Epithelial cell of proximal tubule (primary cell): Measurements from ENCODE around the gene GPR141. TPM values are rescaled to one million over a fixed set of nuclear protein-coding genes. Genes with fewer than 3 reads are reported as not detected.

Experiments used
- DNase-seq: peaks from one replicate; pipeline ENCODE4 v3.0.0-alpha.2; 2011; ENCODE audit warnings: low read depth
- H3K4me3 ChIP-seq: 2 replicates; pipeline ENCODE4 v1.5.1; 2011; ENCODE audit warnings: low read depth, mild to moderate bottlenecking, low read length
- total RNA-seq: library from RNA; depleted of rRNA; stranded (reverse); fragments of >200 nt; gene quantifications from 2 replicates; pipeline ENCODE4 v1.2.3, GENCODE V29; 2015
- TF ChIP-seq, protein P1 (sequence below): conservative IDR thresholded peaks from 2 replicates; pipeline ENCODE4 v1.5.1; 2012; ENCODE audit warnings: low read depth, mild to moderate bottlenecking, low read length

The GPR141 gene
- total RNA-seq, 1 donor from 2014 or later = not detected

DNA sequence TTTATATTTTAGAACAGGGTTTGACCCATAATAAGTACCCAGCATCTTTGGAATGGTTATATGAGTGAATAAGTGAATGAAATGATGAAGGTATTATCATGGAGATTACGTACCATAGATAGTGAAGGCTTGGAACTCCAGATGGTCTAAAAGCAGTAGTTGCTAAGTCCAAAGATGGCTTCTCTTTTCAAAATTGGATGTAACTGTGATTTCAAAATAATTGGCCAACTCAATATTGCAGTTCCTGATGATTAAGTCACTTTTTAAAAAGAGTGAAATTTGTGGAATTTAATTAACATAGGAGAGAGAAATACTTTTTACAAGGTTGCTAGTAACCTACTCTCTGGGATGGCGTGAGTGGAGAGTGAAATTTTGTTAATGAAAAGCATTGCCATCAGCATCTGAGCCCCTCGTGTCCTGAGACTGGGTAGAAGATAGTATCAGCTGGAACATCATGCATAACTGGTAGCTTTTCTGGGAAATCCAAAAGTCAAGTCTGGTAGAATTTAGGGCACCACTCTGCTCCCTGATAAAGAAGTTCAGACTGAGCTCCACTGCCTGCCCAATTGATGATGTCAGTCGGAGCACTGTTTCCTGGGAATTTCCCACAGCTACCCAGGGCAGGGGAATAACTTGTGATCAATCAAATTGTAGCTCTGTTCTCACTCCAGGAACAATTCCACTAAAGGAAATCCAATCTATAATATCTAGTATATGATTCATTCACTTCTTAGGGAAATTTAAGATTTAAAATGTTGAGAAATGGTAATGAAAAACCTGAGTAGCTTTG lies 3.2 kb downstream of the GPR141 start:
- TF ChIP-seq, protein P1, sequence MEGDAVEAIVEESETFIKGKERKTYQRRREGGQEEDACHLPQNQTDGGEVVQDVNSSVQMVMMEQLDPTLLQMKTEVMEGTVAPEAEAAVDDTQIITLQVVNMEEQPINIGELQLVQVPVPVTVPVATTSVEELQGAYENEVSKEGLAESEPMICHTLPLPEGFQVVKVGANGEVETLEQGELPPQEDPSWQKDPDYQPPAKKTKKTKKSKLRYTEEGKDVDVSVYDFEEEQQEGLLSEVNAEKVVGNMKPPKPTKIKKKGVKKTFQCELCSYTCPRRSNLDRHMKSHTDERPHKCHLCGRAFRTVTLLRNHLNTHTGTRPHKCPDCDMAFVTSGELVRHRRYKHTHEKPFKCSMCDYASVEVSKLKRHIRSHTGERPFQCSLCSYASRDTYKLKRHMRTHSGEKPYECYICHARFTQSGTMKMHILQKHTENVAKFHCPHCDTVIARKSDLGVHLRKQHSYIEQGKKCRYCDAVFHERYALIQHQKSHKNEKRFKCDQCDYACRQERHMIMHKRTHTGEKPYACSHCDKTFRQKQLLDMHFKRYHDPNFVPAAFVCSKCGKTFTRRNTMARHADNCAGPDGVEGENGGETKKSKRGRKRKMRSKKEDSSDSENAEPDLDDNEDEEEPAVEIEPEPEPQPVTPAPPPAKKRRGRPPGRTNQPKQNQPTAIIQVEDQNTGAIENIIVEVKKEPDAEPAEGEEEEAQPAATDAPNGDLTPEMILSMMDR = no peak
- H3K4me3 ChIP-seq = no peak overlapping the region

DNA sequence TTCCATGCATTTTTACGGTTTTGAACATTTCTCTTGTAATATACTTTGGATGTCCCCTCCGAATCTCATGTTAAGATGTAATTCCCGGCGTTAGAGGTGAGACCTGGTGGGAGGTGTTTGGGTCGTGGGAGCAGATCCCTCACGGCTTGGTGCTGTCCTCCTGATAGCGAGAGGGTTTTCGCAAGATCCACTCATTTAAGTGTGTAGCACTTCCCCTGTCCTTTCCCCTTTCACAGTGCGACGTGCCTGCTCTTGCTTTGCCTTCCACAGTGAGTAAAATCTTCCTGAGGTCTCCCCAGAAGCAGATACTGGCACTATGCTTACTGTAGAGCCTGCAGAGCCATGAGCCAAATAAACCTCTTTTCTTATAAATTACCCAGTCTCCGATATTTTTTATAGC lies 6.6 kb downstream of the GPR141 start:
- DNase-seq = no peak
- TF ChIP-seq, protein P1 = no peak
- no peak overlapping the region for H3K4me3 ChIP-seq

More for the DNA sequence above, 3.2 kb downstream of the GPR141 start:
- DNase-seq = no peak

DNA sequence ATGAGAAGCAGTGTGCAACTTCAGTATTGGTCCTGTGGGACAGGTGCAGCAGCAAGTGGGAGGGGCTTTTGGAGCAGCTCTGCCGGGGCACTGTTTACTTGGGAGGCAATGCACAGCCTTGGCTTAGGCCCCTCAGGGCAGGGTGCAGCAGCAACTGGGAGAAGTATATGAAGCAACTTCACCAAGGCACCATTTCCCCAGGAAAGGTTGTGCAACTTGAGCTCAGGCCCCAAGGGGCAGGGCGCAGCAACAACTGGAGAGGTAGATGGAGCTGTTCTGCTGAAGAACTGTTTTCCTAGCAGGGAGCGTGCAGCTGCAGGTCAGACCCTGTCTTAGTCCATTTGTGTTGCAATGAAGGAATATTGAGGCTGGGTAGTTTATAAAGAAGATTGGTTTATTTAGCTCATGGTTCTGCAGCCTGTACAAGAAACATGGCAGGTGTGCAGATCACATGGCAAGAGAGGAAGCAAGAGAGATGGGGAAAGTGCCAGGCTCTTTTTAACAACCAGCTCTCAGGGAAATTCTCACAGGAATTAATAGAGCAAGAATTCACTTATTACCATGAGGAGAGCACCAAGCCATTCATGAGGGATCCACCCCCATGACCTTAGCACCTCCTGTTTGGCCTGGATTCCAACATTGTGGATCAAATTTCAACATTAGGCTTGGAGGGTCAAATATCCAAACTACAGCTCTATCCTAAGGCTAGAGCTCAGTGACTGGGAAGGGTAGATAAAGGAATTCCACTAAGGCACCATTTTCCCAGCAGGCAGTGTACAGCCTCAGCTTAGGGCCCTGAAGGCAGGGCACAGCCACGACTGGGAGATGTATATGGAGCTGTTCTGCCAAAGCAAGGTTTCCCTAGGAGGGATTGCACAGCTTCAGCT lies 10.9 kb downstream of the GPR141 start:
- H3K4me3 ChIP-seq = no peak overlapping the region
- DNase-seq = no peak
- TF ChIP-seq, protein P1 = no peak

DNA sequence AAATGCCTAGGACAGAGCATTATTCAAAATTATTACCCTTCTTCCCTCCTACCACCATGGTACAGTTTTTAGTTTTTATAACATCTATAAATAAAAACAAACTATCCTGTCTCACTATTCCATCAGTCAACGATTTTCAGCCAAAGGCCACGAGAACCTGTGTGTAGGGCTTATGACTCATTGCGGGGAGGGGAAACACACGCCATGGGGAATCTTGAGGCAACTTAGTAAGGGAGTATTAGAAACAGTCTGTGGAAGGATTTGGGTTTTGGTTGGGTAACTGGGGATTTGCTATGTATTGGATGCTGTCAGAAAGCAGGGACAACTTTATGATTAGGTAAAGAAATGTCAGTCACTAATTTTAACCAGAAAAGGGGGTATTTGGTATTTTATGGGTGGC lies 14.7 kb downstream of the GPR141 start:
- H3K4me3 ChIP-seq = no peak overlapping the region
- TF ChIP-seq, protein P1 = no peak
- DNase-seq = no peak

DNA sequence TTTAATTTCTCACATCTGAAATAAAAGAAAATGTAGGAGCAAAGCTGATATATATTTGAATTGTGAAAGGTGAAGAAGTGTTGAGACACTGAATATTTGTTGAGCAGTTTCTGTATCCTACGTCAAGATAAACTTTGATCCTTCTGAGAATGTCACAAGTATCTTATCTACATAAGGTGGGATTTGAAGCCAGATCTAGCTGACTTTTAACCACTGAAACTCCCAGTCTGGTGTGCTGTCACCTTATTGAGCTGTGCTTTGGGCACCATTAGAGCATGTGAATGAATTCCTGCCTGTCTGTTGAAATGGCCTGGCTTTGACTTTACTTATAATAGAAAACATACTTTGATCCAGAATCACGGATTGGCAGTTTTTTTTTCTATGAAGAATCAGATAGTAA lies 15.2 kb downstream of the GPR141 start:
- TF ChIP-seq, protein P1 = no peak
- no peak overlapping the region for H3K4me3 ChIP-seq

DNA sequence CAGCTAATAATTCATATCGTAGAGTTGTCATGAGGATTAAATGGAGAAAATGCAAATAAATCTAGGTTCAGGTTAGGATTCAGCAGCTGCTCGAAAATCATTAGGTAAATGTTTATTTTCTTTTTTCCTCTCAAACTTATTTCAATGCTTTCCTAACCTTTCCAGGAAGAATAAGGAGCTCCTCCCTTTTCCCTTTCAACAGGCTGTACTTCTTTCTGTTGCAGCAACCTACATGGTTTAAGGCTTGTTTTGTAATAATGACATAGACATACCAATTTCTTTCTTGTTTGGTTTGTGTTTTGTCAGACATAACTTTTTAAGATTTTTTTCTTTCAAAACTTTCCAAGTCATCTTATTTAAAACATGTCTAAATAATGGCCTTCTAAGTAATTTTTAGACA lies 18.2 kb downstream of the GPR141 start:
- no peak for DNase-seq
- no peak overlapping the region for H3K4me3 ChIP-seq
- TF ChIP-seq, protein P1 = no peak

More for the DNA sequence above, 15.2 kb downstream of the GPR141 start:
- no peak for DNase-seq
